Adrenal gland (tissue), 12 donors: ENCODE measurements around the gene UGP2. TPM values are rescaled to one million over a fixed set of nuclear protein-coding genes. Genes with fewer than 3 reads are reported as not detected.

Source experiments
- DNase-seq, 7 donors: peaks; one replicate each; pipeline ENCODE4 v3.0.0-alpha.2; 2019 to 2020
- H3K27ac ChIP-seq, 5 donors: fragments of 200-600 bp; sonication (generic) in 4 of 5; 1 replicate in 3 of 5; 2 replicates in 2 of 5; pipeline versions ENCODE4 v1.5.1 to v1.8.0; 2016 to 2020; ENCODE audit warnings: mild to moderate bottlenecking in 1 of 5
- H3K27me3 ChIP-seq: fragments of 200-600 bp; 2 replicates; pipeline ENCODE4 v1.8.0; 2021
- H3K36me3 ChIP-seq, 2 donors: fragments of 200-600 bp; replicated peaks in 1 of 2; 1 replicate in 1 of 2; 2 replicates in 1 of 2; pipeline versions ENCODE4 v1.5.1 to v1.8.0; 2018 to 2022
- H3K4me1 ChIP-seq, 2 donors: fragments of 200-600 bp; replicated peaks in 1 of 2; 1 replicate in 1 of 2; 2 replicates in 1 of 2; pipeline versions ENCODE4 v1.5.1 to v1.8.0; 2018 to 2021
- H3K4me3 ChIP-seq, 4 donors: fragments of 200-600 bp; sonication (generic) in 3 of 4; one replicate each; pipeline ENCODE4 v1.5.1; 2016 to 2018
- H3K9me3 ChIP-seq, 3 donors: fragments of 200-600 bp; sonication (generic) in 1 of 3; replicated peaks in 1 of 3; 1 replicate in 2 of 3; 2 replicates in 1 of 3; pipeline versions ENCODE4 v1.5.1 to v1.8.0; 2016 to 2021
- CTCF ChIP-seq, 6 experiments: fragments of 450-650 bp in 4 of 6; fragments of 200-600 bp in 2 of 6; sonication (generic) in 1 of 6; IDR thresholded peaks; 1 replicate in 5 of 6; 2 replicates in 1 of 6; pipeline versions ENCODE4 v1.5.1 to v1.8.0; 2016 to 2021; ENCODE audit warnings: antibody characterized with exemption in 6 of 6, mild to moderate bottlenecking in 2 of 6, moderate library complexity in 1 of 6
- POLR2A ChIP-seq, 2 donors: fragments of 450-650 bp; IDR thresholded peaks; one replicate each; pipeline ENCODE4 v1.6.1; 2017; ENCODE audit warnings: antibody characterized with exemption in 2 of 2, mild to moderate bottlenecking in 2 of 2, moderate library complexity in 1 of 2
- WGBS, 4 donors: extraction: QIAGEN DNeasy Blood & Tissue Kit in 2 of 4; methylation state at CpG; one replicate each; pipeline versions ENCODE4 v1.1.5 to v1.1.7; 2013 to 2017; 5-methylcytosine and 5-hydroxymethylcytosine counted together
- intact Hi-C, 2 donors: fragments of 100-400 bp; cut with DNase I; formaldehyde crosslinking; loops; one replicate each; pipeline versions ENCODE4 v1.14.1 to v1.15.0; 2022 to 2023
- polyA plus RNA-seq, 3 donors: library from polyadenylated mRNA; stranded (reverse); fragments of 200-250 nt in 2 of 3; fragments of 350-450 nt in 1 of 3; fragmentation: Illumina TruSeq in 1 of 3; extraction: RNeasy Lipid Tissue Mini Kit (QIAGEN cat#74804) in 1 of 3; gene quantifications; one replicate each; pipeline ENCODE4 v1.2.3, GENCODE V29; 2013 to 2014
- total RNA-seq, 9 donors: library from RNA; depleted of rRNA in 4 of 9; stranded (reverse); fragments of >200 nt in 4 of 9; fragments of 120-200 nt in 1 of 9; fragmentation: NEBNext Ultra II Directional in 1 of 9; extraction: Animal tissue kit (Norgen Biotek cat#: 25700) in 1 of 9; gene quantifications; one replicate each; pipeline versions ENCODE4 v1.1.0 to v1.2.4, GENCODE V29; 2013 to 2023
- donor health status: healthy with polysubstance abuse.
- donor health status: Bipolar disorder and iron deficiency.
- donor health status: DM: yes; HTN: yes; CAD: no.
- donor health status: DM: no; HTN: no; CAD: no.
- donor health status: DM: no; HTN: no; CAD: no.
- donor health status: DM: yes; HTN: yes; CAD: no.

Gene UGP2
- total and polyA plus RNA-seq, 12 donors = 62.4 to 301 (median 106) TPM

GRCh38 chr2:63843093-63843492 lies 1.4 kb downstream of the UGP2 start:
- TF ChIP-seq POLR2A (IDR thresholded peaks at IDR 0.05) (no peak), CTCF (IDR thresholded peaks at IDR 0.05) (no peak)
- WGBS, 4 donors = 39 to 54% (median 53%) methylated on average over 8 of the region's 8 CpGs
- H3K9me3 ChIP-seq = no peaks in the 10 kb centered on the region
- peaks cover 15 to 42% of the 10 kb centered on the region in 2 donors for H3K4me1 ChIP-seq
- intact Hi-C loops = no loop called here
- no peak for DNase-seq
- H3K27me3 ChIP-seq = no peaks in the 10 kb centered on the region
- peak overlapping the region in 2 of 4 donors; percentile 79 to 89 for H3K4me3 ChIP-seq
- no peaks in the 10 kb centered on the region for H3K36me3 ChIP-seq
- H3K27ac ChIP-seq = peak overlapping the region; percentile 77 to 95 (median 94)

GRCh38 chr2:63843791-63844190 lies 2.1 kb downstream of the UGP2 start:
- 64 to 69% (median 66%) methylated on average over 2 of the region's 2 CpGs for WGBS, 4 donors

GRCh38 chr2:63844616-63845015 lies 2.9 kb downstream of the UGP2 start:
- H3K27me3 ChIP-seq = no peaks in the 10 kb centered on the region
- intact Hi-C loops = no loop called here
- peaks cover 15 to 51% of the 10 kb centered on the region in 2 donors for H3K4me1 ChIP-seq
- TF ChIP-seq POLR2A (IDR thresholded peaks at IDR 0.05) (no peak), CTCF (IDR thresholded peaks at IDR 0.05) (no peak)
- no peak overlapping the region for H3K27ac ChIP-seq
- WGBS, 4 donors = 78 to 82% (median 80%) methylated on average over 3 of the region's 3 CpGs
- DNase-seq = no peak
- H3K9me3 ChIP-seq = no peaks in the 10 kb centered on the region
- H3K36me3 ChIP-seq = no peaks in the 10 kb centered on the region
- H3K4me3 ChIP-seq = no peak overlapping the region

More at GRCh38 chr2:63843791-63844190, 2.1 kb downstream of the UGP2 start:
- no peak for DNase-seq
- Histone ChIP-seq H3K36me3 (no peaks in the 10 kb centered on the region), H3K4me3 (peak overlapping the region in 1 of 4 donors; percentile 89), H3K9me3 (no peaks in the 10 kb centered on the region), H3K27ac (no peak overlapping the region), H3K4me1 (peaks cover 15 to 43% of the 10 kb centered on the region in 2 donors), H3K27me3 (no peaks in the 10 kb centered on the region)
- intact Hi-C loops = no loop called here
- no peak for TF ChIP-seq CTCF (IDR thresholded peaks at IDR 0.05)
- no peak for TF ChIP-seq POLR2A (IDR thresholded peaks at IDR 0.05)

DNA sequence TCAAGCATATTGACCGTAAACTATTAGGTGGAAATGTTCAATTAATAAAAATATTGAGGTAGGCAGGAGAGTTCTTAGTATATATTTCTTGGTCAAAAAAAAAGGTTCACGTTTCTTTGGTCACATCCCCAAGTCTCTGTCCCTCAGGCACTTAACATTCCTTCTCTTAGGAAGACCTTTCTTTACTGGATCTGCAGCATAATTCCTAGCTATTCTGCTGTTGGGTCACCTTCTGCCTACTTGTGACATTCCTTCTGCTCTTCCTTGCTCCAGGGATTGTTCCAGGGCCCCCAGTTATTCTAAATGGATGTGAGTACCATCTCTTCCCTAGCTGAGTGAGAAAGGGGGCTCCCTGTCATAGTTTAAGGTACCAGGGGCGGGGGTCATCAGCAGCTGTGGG lies 4.2 kb downstream of the UGP2 start:
- H3K27me3 ChIP-seq = no peaks in the 10 kb centered on the region
- intact Hi-C loops = no loop called here

More for the DNA sequence above, 4.2 kb downstream of the UGP2 start:
- Histone ChIP-seq H3K9me3 (no peaks in the 10 kb centered on the region), H3K36me3 (no peaks in the 10 kb centered on the region), H3K4me3 (no peak overlapping the region), H3K4me1 (peaks cover 15 to 64% of the 10 kb centered on the region in 2 donors), H3K27ac (no peak overlapping the region)
- TF ChIP-seq CTCF (IDR thresholded peaks at IDR 0.05) (no peak), POLR2A (IDR thresholded peaks at IDR 0.05) (no peak)
- no peak for DNase-seq
- 85 to 95% (median 93%) methylated on average over 3 of the region's 3 CpGs for WGBS, 4 donors
